ENCODE measurements around the gene R3HDM1.

DNA sequence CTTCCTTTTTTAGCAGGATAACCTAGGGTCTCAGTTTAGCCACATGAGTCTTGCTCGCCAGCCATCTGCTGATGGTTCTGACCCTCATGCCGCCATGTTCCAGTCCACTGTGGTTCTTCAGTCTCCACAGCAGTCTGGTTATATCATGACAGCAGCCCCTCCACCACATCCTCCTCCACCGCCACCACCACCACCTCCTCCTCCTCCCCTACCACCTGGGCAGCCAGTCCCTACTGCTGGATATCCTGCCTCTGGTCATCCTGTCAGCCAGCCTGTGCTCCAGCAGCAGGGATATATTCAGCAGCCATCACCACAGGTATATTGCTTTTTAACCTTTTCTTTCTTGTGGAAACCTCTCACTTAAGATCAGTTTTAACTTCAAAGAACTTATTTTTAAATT, 120.4 kb downstream of the R3HDM1 start:
- TF ChIP-seq CTCF (conservative IDR thresholded peaks at IDR 0.05; ENCODE audit: low read length) (no peak), EZH2phosphoT487 (IDR thresholded peaks at IDR 0.05; ENCODE audit: borderline replicate concordance, low read depth, low read length) (no peak)
